HG02798 (cell line): Measurements from ENCODE around the gene TRPC6.
"Not testable (repeated sequence)": the region's sequence is repeated elsewhere in the genome, so short reads cannot be mapped to it uniquely, and the experiment has no call there.

Experiments used
- ATAC-seq: cut with Tn5 transposase; IDR thresholded peaks from one replicate; pipeline ENCODE4 v1.9.1; 2021; ENCODE audit warnings: mild to moderate bottlenecking; ENCODE audit not compliant: unreplicated experiment, poor library complexity

Gene TRPC6

GRCh38 chr11:101459020-101459419, 124.8 kb downstream of the TRPC6 start:
- no peak for ATAC-seq

DNA sequence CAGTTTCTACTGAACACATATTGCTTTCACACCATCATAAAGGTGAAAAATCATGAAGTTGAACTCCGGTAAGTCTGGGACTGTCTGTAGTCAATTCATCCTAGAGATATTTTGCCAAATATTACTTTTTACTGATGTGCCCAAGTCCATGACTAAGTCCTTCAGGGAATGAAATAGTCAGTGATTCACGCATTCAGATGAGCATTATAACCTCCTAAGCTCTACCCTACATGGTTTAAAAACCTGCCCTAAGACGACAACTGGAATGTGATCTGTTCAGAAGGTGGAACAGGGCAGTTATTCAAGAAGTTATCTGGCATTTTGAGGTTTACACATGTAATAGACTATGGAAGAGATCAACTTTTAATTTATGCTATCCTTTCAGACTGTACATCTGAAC, 125.6 kb downstream of the TRPC6 start:
- ATAC-seq = no peak

- no peak for ATAC-seq
These were observed 127.0 kb downstream of the TRPC6 start for GRCh38 chr11:101456812-101457211.

DNA sequence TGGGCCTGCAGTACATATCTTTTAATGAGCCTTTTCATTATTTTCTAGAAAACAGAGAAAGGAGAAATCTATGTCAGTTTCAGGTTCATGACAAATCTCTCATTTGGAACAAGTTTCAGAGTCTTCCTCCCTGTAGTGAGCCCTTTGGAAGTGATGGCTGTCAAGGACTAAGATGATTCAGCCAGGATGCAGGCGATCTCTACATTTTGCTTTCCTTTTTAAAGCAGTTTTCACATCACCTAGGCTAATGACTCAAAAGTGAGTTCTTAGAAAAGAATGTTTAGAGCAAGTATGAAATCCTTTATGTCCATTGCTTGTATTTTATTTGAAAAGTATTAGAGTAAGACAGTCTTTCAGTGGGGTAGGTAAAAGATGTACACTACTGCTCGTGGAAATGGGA, 130.1 kb downstream of the TRPC6 start:
- no peak for ATAC-seq

GRCh38 chr11:101448881-101449442, 134.8 kb downstream of the TRPC6 start:
- no peak for ATAC-seq

DNA sequence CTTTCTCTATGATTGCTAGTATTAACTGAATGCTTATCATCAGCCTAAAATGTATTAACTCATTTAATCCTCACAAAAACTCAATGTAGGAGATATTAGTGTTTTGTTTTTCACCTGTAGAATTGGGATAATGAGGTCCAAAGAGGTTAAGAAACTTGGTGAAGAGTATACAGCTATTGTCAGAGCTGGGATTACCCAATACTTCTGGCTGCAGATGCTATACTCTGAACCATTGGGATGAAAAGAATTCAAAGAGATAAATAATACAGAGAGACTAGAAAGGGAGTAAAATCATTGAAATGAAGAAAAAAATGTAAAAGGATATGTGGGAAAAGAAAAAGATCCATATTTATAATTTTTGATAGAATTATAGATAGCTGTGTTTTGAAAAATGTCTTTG, 137.1 kb downstream of the TRPC6 start:
- ATAC-seq = no peak

DNA sequence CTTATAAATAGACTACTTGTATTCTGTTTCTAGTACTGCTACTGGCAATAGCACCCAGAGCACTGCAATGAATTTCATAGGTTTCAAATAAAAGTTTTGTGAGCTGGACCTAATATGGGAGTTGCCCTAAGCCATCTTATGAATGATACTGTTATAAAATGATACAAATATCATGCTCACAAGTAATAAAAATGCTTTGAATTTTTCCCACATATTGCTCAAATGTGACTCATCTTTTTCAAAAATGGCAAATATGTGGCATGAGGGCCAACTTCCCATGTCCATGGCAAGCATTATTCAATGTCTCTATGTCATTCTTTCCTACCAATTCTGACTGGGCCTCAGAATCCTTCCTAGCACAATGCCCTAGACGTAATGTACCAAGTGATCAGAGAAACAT, 137.6 kb downstream of the TRPC6 start:
- ATAC-seq = no peak

DNA sequence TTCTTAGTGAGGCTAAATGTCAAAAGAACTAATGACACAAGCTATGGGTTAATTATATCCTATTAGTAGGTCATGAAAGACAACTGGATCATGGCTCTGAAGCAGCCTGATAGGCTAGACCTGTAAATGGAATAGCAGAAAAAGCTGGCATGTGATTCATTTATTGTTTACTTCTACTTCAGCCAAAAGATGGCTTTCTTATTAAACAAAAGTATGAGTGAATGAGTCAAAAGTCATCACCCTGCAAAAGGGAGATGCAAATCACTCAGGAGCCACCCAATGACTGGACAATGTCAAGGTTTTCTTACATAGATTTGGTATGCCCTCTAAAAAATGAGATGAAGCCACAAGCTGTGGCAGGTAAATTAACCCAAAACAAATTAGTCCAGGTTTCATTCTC, 138.0 kb downstream of the TRPC6 start:
- ATAC-seq = no peak

GRCh38 chr11:101444851-101445250, 139.0 kb downstream of the TRPC6 start:
- no peak for ATAC-seq

DNA sequence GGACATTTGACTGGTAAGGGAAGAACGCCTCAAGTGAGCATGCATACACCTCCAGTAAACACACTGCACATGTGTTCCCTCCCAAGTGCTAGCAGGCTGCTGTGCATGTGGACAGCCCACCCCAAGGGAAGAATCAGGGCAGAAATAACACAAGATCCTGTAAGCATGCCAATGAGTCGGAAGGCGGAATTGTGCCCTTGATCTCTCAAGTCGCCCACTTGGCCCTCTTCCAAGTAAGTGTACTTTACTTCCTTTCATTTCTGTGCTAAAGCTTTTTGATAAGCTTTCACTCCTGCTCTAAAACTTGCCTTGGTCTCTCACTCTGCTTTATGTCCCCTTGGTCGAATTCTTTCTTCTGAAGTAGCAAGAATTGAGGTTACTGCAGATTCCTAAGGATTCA, 139.6 kb downstream of the TRPC6 start:
- ATAC-seq = no peak

GRCh38 chr11:101442936-101443521, 140.8 kb downstream of the TRPC6 start:
- no peak for ATAC-seq

- no peak for ATAC-seq
These were observed 141.6 kb downstream of the TRPC6 start for GRCh38 chr11:101442171-101442570.

- ATAC-seq = no peak
These were observed 142.1 kb downstream of the TRPC6 start for GRCh38 chr11:101441747-101442146.

- no peak for ATAC-seq
These were observed 144.3 kb downstream of the TRPC6 start for GRCh38 chr11:101439488-101439887.

GRCh38 chr11:101438708-101439107, 145.1 kb downstream of the TRPC6 start:
- not testable (repeated sequence) for ATAC-seq

GRCh38 chr11:101438126-101438525, 145.7 kb downstream of the TRPC6 start:
- no peak for ATAC-seq

DNA sequence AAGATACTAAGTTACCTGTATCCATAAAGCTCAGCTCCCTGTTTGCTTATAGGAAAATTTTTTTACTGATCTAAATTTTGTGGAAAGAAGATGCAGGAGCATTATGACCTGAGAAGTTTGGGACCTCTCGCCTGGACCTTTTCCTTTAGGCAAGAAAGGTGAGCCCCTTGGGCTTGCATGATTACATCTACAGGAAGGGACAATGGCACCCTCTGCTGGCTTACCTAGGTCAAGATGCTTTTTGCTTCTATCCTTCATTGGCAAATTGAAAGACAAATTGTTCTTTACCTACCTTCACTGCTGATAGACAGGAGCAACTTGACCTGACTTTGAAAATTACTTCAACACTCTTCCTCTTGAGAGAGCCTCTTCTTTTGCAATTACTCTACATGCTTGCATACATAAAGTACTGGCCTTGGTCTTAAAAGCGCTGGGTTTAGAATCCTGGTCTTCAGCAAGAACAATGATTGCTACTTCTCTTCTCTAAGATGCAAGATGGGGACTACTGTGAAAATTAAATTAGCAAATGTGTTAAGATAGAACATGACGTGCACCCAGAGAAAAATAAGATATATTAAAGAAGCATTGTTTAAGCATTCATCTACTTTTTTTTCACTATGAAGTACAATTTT, 147.2 kb downstream of the TRPC6 start:
- no peak for ATAC-seq

- no peak for ATAC-seq
These were observed 148.3 kb downstream of the TRPC6 start for GRCh38 chr11:101435408-101435973.

GRCh38 chr11:101434026-101434643, 149.7 kb downstream of the TRPC6 start:
- ATAC-seq = no peak

DNA sequence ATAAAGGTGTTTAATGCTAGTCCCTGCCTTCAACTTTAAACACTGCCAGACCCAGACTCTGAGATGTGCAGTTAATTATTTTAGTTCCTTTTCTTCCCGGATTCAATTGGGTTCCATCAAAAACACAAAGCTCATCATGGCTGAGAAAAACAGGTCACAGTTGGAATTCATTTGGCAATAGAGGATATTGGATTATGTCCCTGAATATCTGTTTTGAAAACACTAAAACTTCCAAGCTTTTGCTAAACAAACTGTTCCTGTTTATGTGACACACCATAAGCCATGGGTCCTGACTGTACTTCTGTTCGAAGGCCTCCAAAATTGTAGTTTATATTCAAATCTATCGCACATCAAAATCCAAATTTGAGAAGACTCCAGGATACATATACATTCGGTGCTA, 150.7 kb downstream of the TRPC6 start:
- ATAC-seq = no peak
